Suprapubic skin (tissue), 4 donors: ENCODE measurements around the gene PTPRN2.

Source experiments
- POLR2A ChIP-seq, 2 donors: fragments of 450-650 bp; IDR thresholded peaks; one replicate each; pipeline ENCODE4 v1.6.1; 2017; ENCODE audit warnings: antibody characterized with exemption in 2 of 2, mild to moderate bottlenecking in 2 of 2, moderate library complexity in 2 of 2
- POLR2AphosphoS5 ChIP-seq, 3 donors: sonication (generic); formaldehyde crosslinking; IDR thresholded peaks; one replicate each; pipeline ENCODE4 v1.6.1; 2017; ENCODE audit warnings: antibody characterized with exemption in 3 of 3
- TF ChIP-seq, protein P1 (sequence below), 2 donors: fragments of 200-600 bp in 1 of 2; fragments of 450-650 bp in 1 of 2; sonication (generic) in 1 of 2; IDR thresholded peaks; one replicate each; pipeline ENCODE4 v1.5.1; 2016 to 2019; ENCODE audit warnings: antibody characterized with exemption in 2 of 2, mild to moderate bottlenecking in 1 of 2, moderate library complexity in 1 of 2

GRCh38 chr7:157808042-157808441 is 779.6 kb downstream of the PTPRN2 start:
- no peak for TF ChIP-seq POLR2A (IDR thresholded peaks at IDR 0.05)
- TF ChIP-seq POLR2AphosphoS5 (IDR thresholded peaks at IDR 0.05), result no peak
- TF ChIP-seq, protein P1, sequence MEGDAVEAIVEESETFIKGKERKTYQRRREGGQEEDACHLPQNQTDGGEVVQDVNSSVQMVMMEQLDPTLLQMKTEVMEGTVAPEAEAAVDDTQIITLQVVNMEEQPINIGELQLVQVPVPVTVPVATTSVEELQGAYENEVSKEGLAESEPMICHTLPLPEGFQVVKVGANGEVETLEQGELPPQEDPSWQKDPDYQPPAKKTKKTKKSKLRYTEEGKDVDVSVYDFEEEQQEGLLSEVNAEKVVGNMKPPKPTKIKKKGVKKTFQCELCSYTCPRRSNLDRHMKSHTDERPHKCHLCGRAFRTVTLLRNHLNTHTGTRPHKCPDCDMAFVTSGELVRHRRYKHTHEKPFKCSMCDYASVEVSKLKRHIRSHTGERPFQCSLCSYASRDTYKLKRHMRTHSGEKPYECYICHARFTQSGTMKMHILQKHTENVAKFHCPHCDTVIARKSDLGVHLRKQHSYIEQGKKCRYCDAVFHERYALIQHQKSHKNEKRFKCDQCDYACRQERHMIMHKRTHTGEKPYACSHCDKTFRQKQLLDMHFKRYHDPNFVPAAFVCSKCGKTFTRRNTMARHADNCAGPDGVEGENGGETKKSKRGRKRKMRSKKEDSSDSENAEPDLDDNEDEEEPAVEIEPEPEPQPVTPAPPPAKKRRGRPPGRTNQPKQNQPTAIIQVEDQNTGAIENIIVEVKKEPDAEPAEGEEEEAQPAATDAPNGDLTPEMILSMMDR (IDR thresholded peaks at IDR 0.05), result no peak
